Upper lobe of left lung (tissue), 4 donors: Measurements from ENCODE around the gene DNAAF9.

Experiments used
- CTCF ChIP-seq, 6 experiments: fragments of 450-650 bp in 4 of 6; fragments of 200-600 bp in 2 of 6; sonication (generic) in 2 of 6; IDR thresholded peaks; one replicate each; pipeline ENCODE4 v1.5.1; 2016 to 2019; ENCODE audit warnings: antibody characterized with exemption in 6 of 6
- POLR2A ChIP-seq, 4 donors: fragments of 450-650 bp; IDR thresholded peaks; one replicate each; pipeline ENCODE4 v1.5.1; 2016 to 2017; ENCODE audit warnings: antibody characterized with exemption in 4 of 4, mild to moderate bottlenecking in 2 of 4
- POLR2AphosphoS5 ChIP-seq, 2 donors: sonication (generic); formaldehyde crosslinking; IDR thresholded peaks; one replicate each; pipeline ENCODE4 v1.5.1; 2017; ENCODE audit warnings: antibody characterized with exemption in 2 of 2

- TF ChIP-seq CTCF (IDR thresholded peaks at IDR 0.05) (no peak), POLR2A (IDR thresholded peaks at IDR 0.05) (no peak), POLR2AphosphoS5 (IDR thresholded peaks at IDR 0.05) (no peak)
Measured at GRCh38 chr20:3396492-3396891, 11.0 kb downstream of the DNAAF9 start.
